HG03442 (cell line): ENCODE measurements around the gene IQCF5.
"Not testable (repeated sequence)": the region's sequence is repeated elsewhere in the genome, so short reads cannot be mapped to it uniquely, and the experiment has no call there.

Source experiments
- ATAC-seq: cut with Tn5 transposase; IDR thresholded peaks from one replicate; pipeline ENCODE4 v1.9.1; 2021; ENCODE audit warnings: mild to moderate bottlenecking, moderate library complexity; ENCODE audit not compliant: unreplicated experiment

The IQCF5 gene

GRCh38 chr3:51875501-51875900, at the start of gene IQCF5:
TSS of gene IQCF5 (minus strand) at chr3:51875601. CDS start at chr3:51875531, 70 bp downstream.
- ATAC-seq: no peak

GRCh38 chr3:51921081-51921578, 45.7 kb upstream of the IQCF5 start:
- no peak for ATAC-seq

GRCh38 chr3:51916418-51916817, 41.0 kb upstream of the IQCF5 start:
- ATAC-seq: no peak

GRCh38 chr3:51908026-51908425, 32.6 kb upstream of the IQCF5 start:
- ATAC-seq: no peak

- ATAC-seq: no peak
These were observed 28.8 kb upstream of the IQCF5 start for GRCh38 chr3:51904034-51904823.

GRCh38 chr3:51902361-51902760, 27.0 kb upstream of the IQCF5 start:
- not testable (repeated sequence) for ATAC-seq

- not testable (repeated sequence) for ATAC-seq
These were observed 24.6 kb upstream of the IQCF5 start for GRCh38 chr3:51900043-51900442.

- ATAC-seq: no peak
These were observed 22.0 kb upstream of the IQCF5 start for GRCh38 chr3:51897391-51897790.

- no peak for ATAC-seq
These were observed 21.4 kb upstream of the IQCF5 start for GRCh38 chr3:51896607-51897305.

- ATAC-seq: no peak
These were observed 19.5 kb upstream of the IQCF5 start for GRCh38 chr3:51894939-51895338.

- no peak for ATAC-seq
These were observed 19.0 kb upstream of the IQCF5 start for GRCh38 chr3:51894391-51894790.

- no peak for ATAC-seq
These were observed 16.0 kb upstream of the IQCF5 start for GRCh38 chr3:51891242-51892039.

- no peak for ATAC-seq
These were observed 13.2 kb upstream of the IQCF5 start for GRCh38 chr3:51888463-51889105.

GRCh38 chr3:51887620-51888019, 12.2 kb upstream of the IQCF5 start:
- no peak for ATAC-seq

GRCh38 chr3:51886447-51886846, 11.0 kb upstream of the IQCF5 start:
- no peak for ATAC-seq

- ATAC-seq: no peak
These were observed 4.5 kb upstream of the IQCF5 start for GRCh38 chr3:51879937-51880336.

GRCh38 chr3:51876186-51876585, 785 bp upstream of the IQCF5 start:
- no peak for ATAC-seq

GRCh38 chr3:51874889-51875288, 512 bp downstream of the IQCF5 start:
- no peak for ATAC-seq

- ATAC-seq: no peak
These were observed 990 bp downstream of the IQCF5 start for GRCh38 chr3:51874411-51874810.

GRCh38 chr3:51873876-51874275, 1.5 kb downstream of the IQCF5 start:
- ATAC-seq: no peak

- ATAC-seq: no peak
These were observed 2.1 kb downstream of the IQCF5 start for GRCh38 chr3:51873253-51873766.
